ENCODE data around the gene HOXA1.

HOXA1 gene

DNA sequence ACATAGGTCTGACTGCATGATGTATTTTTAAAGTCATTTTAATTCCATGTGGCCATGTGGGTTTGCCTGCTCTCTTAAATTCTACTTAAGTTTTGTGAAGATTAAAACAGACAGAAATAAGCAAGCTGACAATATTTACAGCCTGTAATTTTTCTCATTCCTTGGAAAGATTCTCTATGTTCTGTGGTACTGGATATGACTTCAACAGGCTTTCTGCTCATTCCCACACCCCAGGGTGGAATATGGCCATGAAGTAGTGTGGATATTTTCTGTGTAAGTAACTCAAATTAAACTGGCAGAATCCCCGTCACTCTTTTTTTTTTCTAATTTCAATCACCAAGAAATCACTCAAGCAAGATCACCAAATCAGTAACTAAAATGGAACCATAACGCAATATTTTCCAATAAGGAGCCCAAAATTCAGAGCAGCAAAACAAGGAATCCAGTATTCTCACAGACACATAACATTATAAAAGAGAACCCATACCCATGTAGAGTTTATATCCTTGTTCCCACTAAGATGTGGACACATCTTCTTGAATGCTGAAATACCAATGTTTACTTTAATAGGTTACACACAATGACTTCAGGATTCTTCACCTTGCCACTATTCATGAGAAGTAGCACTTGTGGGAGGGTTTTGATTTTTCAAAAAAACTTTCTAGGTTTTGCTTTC is 42.0 kb upstream of the HOXA1 start:
- TF ChIP-seq FOXP2 (optimal IDR thresholded peaks at IDR 0.05; ENCODE audit: borderline replicate concordance, extremely low read depth, extremely low read length, insufficient read depth) (no peak), SIN3A (IDR thresholded peaks at IDR 0.05; ENCODE audit: borderline replicate concordance, insufficient read depth, low read length) (no peak), POLR2AphosphoS5 (IDR thresholded peaks at IDR 0.05; ENCODE audit: low read depth, low read length) (no peak), TAF1 (IDR thresholded peaks at IDR 0.05; ENCODE audit: borderline replicate concordance, insufficient read depth, low read length) (no peak)
- TF ChIP-seq, protein P1, sequence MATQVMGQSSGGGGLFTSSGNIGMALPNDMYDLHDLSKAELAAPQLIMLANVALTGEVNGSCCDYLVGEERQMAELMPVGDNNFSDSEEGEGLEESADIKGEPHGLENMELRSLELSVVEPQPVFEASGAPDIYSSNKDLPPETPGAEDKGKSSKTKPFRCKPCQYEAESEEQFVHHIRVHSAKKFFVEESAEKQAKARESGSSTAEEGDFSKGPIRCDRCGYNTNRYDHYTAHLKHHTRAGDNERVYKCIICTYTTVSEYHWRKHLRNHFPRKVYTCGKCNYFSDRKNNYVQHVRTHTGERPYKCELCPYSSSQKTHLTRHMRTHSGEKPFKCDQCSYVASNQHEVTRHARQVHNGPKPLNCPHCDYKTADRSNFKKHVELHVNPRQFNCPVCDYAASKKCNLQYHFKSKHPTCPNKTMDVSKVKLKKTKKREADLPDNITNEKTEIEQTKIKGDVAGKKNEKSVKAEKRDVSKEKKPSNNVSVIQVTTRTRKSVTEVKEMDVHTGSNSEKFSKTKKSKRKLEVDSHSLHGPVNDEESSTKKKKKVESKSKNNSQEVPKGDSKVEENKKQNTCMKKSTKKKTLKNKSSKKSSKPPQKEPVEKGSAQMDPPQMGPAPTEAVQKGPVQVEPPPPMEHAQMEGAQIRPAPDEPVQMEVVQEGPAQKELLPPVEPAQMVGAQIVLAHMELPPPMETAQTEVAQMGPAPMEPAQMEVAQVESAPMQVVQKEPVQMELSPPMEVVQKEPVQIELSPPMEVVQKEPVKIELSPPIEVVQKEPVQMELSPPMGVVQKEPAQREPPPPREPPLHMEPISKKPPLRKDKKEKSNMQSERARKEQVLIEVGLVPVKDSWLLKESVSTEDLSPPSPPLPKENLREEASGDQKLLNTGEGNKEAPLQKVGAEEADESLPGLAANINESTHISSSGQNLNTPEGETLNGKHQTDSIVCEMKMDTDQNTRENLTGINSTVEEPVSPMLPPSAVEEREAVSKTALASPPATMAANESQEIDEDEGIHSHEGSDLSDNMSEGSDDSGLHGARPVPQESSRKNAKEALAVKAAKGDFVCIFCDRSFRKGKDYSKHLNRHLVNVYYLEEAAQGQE (IDR thresholded peaks at IDR 0.05; ENCODE audit: insufficient read depth in 1 of 2, low read depth in 2 of 2, low read length in 2 of 2) = no peak

GRCh38 chr7:27134392-27134791 is 38.6 kb upstream of the HOXA1 start:
- TF ChIP-seq SIN3A (IDR thresholded peaks at IDR 0.05; ENCODE audit: borderline replicate concordance, insufficient read depth, low read length) = no peak
- TF ChIP-seq FOXP2 (optimal IDR thresholded peaks at IDR 0.05; ENCODE audit: borderline replicate concordance, extremely low read depth, extremely low read length, insufficient read depth) = no peak
- TF ChIP-seq POLR2AphosphoS5 (IDR thresholded peaks at IDR 0.05; ENCODE audit: low read depth, low read length) = no peak
- no peak for TF ChIP-seq TAF1 (IDR thresholded peaks at IDR 0.05; ENCODE audit: borderline replicate concordance, insufficient read depth, low read length)
- TF ChIP-seq, protein P1 (IDR thresholded peaks at IDR 0.05; ENCODE audit: insufficient read depth in 1 of 2, low read depth in 2 of 2, low read length in 2 of 2) = no peak

- TF ChIP-seq TAF1 (IDR thresholded peaks at IDR 0.05; ENCODE audit: borderline replicate concordance, insufficient read depth, low read length) (no peak), POLR2AphosphoS5 (IDR thresholded peaks at IDR 0.05; ENCODE audit: low read depth, low read length) (no peak), SIN3A (IDR thresholded peaks at IDR 0.05; ENCODE audit: borderline replicate concordance, insufficient read depth, low read length) (no peak), FOXP2 (optimal IDR thresholded peaks at IDR 0.05; ENCODE audit: borderline replicate concordance, extremely low read depth, extremely low read length, insufficient read depth) (no peak)
- TF ChIP-seq, protein P1 (IDR thresholded peaks at IDR 0.05; ENCODE audit: insufficient read depth in 1 of 2, low read depth in 2 of 2, low read length in 2 of 2) = no peak
Measured at GRCh38 chr7:27133409-27134231, 37.8 kb upstream of the HOXA1 start.

- TF ChIP-seq POLR2AphosphoS5 (IDR thresholded peaks at IDR 0.05; ENCODE audit: low read depth, low read length) = no peak
- TF ChIP-seq, protein P1 (IDR thresholded peaks at IDR 0.05; ENCODE audit: insufficient read depth in 1 of 2, low read depth in 2 of 2, low read length in 2 of 2) = no peak
- TF ChIP-seq FOXP2 (optimal IDR thresholded peaks at IDR 0.05; ENCODE audit: borderline replicate concordance, extremely low read depth, extremely low read length, insufficient read depth) = no peak
- no peak for TF ChIP-seq TAF1 (IDR thresholded peaks at IDR 0.05; ENCODE audit: borderline replicate concordance, insufficient read depth, low read length)
- no peak for TF ChIP-seq SIN3A (IDR thresholded peaks at IDR 0.05; ENCODE audit: borderline replicate concordance, insufficient read depth, low read length)
Measured at GRCh38 chr7:27132978-27133377, 37.2 kb upstream of the HOXA1 start.
